Stimulated activated CD4-positive, alpha-beta T cell treated with anti-CD3 and anti-CD28 coated beads, TNF-alpha, amount 100 ng/mL, for 24 hours (primary cell): ENCODE measurements around the gene ATP5F1B.
"Not testable (repeated sequence)": the region's sequence is repeated elsewhere in the genome, so short reads cannot be mapped to it uniquely, and the experiment has no call there.

ENCODE experiments used
- DNase-seq, 3 experiments: peaks; one replicate each; pipeline ENCODE4 v3.0.0-alpha.2; 2020; ENCODE audit warnings: low read depth in 3 of 3

ATP5F1B gene

GRCh38 chr12:56648023-56648422 is 2.2 kb upstream of the ATP5F1B start:
- DNase-seq = not testable (repeated sequence)

- no peak for DNase-seq
These were observed 525 bp downstream of the ATP5F1B start for GRCh38 chr12:56645201-56645716.

GRCh38 chr12:56644654-56645053 is 1.1 kb downstream of the ATP5F1B start:
- no peak for DNase-seq

- no peak for DNase-seq
These were observed 4.6 kb downstream of the ATP5F1B start for GRCh38 chr12:56641219-56641618.

GRCh38 chr12:56637621-56638020 is 8.2 kb downstream of the ATP5F1B start:
- DNase-seq = no peak

GRCh38 chr12:56636675-56637540 is 8.9 kb downstream of the ATP5F1B start:
- DNase-seq = peak; percentile 77 to 91 (median 82)

GRCh38 chr12:56635806-56636674 is 9.7 kb downstream of the ATP5F1B start:
- peak; percentile 69 to 89 (median 78) for DNase-seq

GRCh38 chr12:56634837-56635791 is 10.7 kb downstream of the ATP5F1B start:
- peak in 1 of 3 experiments; percentile 61 for DNase-seq

- DNase-seq = peak in 1 of 3 experiments; percentile 32
These were observed 11.4 kb downstream of the ATP5F1B start for GRCh38 chr12:56634242-56634836.

- no peak for DNase-seq
These were observed 12.1 kb downstream of the ATP5F1B start for GRCh38 chr12:56633468-56634241.

- DNase-seq = no peak
These were observed 12.9 kb downstream of the ATP5F1B start for GRCh38 chr12:56632701-56633467.

- peak in 2 of 3 experiments; percentile 37 to 61 for DNase-seq
These were observed 13.7 kb downstream of the ATP5F1B start for GRCh38 chr12:56631790-56632700.

GRCh38 chr12:56630180-56630632 is 15.6 kb downstream of the ATP5F1B start, which contains the start of gene BAZ2A:
BAZ2A (minus strand) TSS chr12:56630326; CDS start chr12:56617530, 12,796 bp downstream.
- DNase-seq = peak; percentile 77 to 85 (median 77)

- peak in 2 of 3 experiments; percentile 16 to 40 for DNase-seq
These were observed 16.2 kb downstream of the ATP5F1B start for GRCh38 chr12:56629459-56630179.

GRCh38 chr12:56628671-56629458 is 16.9 kb downstream of the ATP5F1B start:
- DNase-seq = peak in 2 of 3 experiments; percentile 18 to 54

GRCh38 chr12:56626701-56627100 is 19.1 kb downstream of the ATP5F1B start:
- no peak for DNase-seq
